ENCODE measurements around the gene MITF.

- no peak for TF ChIP-seq CTCF (IDR thresholded peaks at IDR 0.05)
- TF ChIP-seq POLR2A (IDR thresholded peaks at IDR 0.05) = no peak
Measured at GRCh38 chr3:69925506-69925905, 186.2 kb downstream of the MITF start.
